Ishikawa (cell line): ENCODE results near the gene CASTOR1.

Source experiments
- CEBPB ChIP-seq: IDR thresholded peaks from 2 replicates; pipeline ENCODE4 v1.6.1; 2012
- CREB1 ChIP-seq: IDR thresholded peaks from 2 replicates; pipeline ENCODE4 v1.6.1; 2012; ENCODE audit warnings: low read depth
- EGR1 ChIP-seq: IDR thresholded peaks from 2 replicates; pipeline ENCODE4 v1.6.1; 2012
- EP300 ChIP-seq: IDR thresholded peaks from 2 replicates; pipeline ENCODE4 v1.6.1; 2012; ENCODE audit warnings: borderline replicate concordance
- FOXM1 ChIP-seq: IDR thresholded peaks from 2 replicates; pipeline ENCODE4 v1.6.1; 2012; ENCODE audit warnings: low read depth, borderline replicate concordance
- NFIC ChIP-seq: IDR thresholded peaks from 2 replicates; pipeline ENCODE4 v1.6.1; 2012
- RAD21 ChIP-seq: IDR thresholded peaks from 2 replicates; pipeline ENCODE4 v1.6.1; 2012; ENCODE audit warnings: low read depth
- REST ChIP-seq: IDR thresholded peaks from 2 replicates; pipeline ENCODE4 v1.6.1; 2012; ENCODE audit warnings: low read depth, mild to moderate bottlenecking
- TAF1 ChIP-seq: IDR thresholded peaks from 2 replicates; pipeline ENCODE4 v1.6.1; 2012; ENCODE audit warnings: low read depth, mild to moderate bottlenecking
- TCF12 ChIP-seq: IDR thresholded peaks from 2 replicates; pipeline ENCODE4 v1.6.1; 2012; ENCODE audit warnings: low read depth
- TEAD4 ChIP-seq: IDR thresholded peaks from 2 replicates; pipeline ENCODE4 v1.6.1; 2012
- USF1 ChIP-seq: IDR thresholded peaks from 2 replicates; pipeline ENCODE4 v1.6.1; 2012
- YY1 ChIP-seq: IDR thresholded peaks from 2 replicates; pipeline ENCODE4 v1.6.1; 2012; ENCODE audit warnings: low read depth
- ZBTB7A ChIP-seq: IDR thresholded peaks from 2 replicates; pipeline ENCODE4 v1.6.1; 2012; ENCODE audit warnings: low read depth
- TF ChIP-seq, protein P1 (sequence below): IDR thresholded peaks from 2 replicates; pipeline ENCODE4 v1.6.1; 2012

Gene CASTOR1

DNA sequence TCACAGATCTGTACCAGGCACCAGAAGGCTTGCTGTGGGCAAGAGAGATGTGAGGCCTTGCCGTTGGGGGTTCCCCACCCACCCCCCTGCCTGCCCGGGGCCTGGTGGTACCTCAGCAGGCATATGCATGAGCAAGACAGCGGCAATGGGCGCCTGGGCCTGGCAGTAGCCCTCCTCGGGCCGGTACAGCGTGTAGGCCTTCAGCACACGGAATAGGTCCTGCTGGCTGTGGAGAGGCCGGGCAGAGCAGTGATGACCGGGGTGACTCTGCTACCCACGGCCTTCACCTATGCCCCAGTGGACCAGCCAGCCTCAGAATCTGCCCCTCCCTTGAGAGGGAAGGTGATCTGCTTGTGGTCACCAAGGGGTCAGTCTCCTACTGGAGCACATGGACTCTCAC is 5.5 kb upstream of the CASTOR1 start:
- TF ChIP-seq NFIC (no peak), ZBTB7A (no peak), YY1 (no peak), CREB1 (no peak), REST (no peak), FOXM1 (no peak), EP300 (no peak), USF1 (no peak), TAF1 (no peak)
- TF ChIP-seq, protein P1, sequence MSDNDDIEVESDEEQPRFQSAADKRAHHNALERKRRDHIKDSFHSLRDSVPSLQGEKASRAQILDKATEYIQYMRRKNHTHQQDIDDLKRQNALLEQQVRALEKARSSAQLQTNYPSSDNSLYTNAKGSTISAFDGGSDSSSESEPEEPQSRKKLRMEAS: no peak

DNA sequence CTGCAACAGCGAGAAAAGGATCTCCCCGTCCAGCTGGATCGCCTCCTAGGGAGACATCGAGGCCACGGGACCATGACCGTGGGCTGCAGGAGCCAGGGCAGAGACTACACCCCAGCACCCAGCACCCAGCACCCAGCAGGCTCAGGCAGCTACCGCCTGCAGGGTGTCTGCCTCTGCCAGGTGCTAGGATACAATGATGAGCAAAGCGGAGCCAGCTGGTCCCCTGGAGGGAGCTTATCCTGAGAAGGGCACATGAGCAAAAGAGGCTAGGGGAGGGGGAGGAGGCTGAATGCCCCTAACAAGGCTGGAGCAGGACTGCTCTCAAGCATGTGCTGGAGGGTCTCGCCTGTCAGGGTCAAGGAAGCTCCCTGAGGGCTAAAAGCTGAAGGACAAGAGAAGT is 4.8 kb upstream of the CASTOR1 start:
- TF ChIP-seq NFIC: no peak
- TF ChIP-seq TCF12: no peak
- no peak for TF ChIP-seq YY1
- TF ChIP-seq CREB1: no peak
- no peak for TF ChIP-seq ZBTB7A
- TF ChIP-seq FOXM1: no peak
- no peak for TF ChIP-seq USF1
- no peak for TF ChIP-seq EP300

DNA sequence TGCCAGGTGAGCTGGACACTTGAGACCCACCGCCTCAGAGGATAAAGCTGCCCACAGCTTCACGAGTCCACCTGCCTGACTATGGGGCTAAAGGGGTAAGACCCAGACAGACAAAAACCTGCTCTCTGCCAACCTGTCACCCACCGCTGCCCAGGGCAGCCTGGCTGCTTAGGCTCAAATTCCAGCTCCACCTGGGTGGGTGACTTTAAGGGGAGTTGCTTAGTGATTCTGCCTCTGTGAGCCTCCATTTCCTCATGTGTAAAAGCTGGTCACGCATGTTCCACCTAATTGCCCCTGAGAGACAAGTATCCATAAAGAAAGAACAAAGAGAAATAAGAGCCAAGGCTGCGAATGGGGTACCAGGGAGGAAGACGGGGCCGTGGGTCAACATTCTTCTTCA is 3.7 kb upstream of the CASTOR1 start:
- TF ChIP-seq YY1 (no peak), ZBTB7A (no peak), EGR1 (no peak)

DNA sequence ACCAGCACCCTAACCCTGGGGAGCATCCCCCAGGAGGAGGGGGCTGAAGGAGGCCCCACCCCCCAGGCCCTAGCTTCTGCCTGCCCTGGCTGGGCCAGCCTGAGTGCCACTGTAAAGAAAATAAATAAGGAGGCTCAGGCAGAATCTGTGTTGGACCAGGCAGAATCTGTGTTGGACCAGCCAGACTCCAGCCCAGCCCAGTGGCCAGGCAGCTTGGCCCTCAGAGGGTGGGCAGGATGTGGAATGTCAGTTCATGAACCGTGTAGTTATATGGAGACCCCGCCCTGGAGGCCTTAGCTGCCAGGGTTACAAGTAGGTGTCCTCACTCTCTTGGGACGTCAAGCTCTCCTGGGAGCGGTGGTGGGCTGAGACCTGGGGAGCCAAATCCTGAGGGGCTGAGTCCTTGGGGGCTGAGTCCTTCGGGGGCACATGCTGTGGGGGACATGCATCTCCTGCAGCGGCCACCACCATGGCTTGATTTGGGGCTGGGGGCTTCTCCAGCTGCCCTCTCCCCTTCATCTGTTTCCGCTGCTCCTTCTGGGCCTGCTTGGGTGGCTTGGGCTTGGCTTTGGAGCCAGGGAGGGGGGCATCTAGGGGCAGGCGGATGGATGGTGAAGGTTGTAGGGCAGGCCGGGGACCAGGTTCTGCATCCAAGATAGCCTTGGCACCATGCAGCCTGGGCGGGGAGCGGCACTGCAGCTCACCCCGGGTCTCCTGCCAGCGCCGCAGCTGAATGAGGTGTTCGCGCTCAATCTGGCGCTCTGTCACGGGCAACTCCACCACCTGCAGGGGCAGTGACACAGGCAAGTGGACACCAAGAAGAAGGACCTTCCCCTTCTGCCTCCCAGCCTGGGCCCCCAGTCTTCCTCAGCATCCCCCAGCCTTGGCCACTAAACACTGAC is 3.0 kb upstream of the CASTOR1 start:
- no peak for TF ChIP-seq EP300
- TF ChIP-seq FOXM1: no peak
- no peak for TF ChIP-seq TEAD4
- no peak for TF ChIP-seq EGR1
- TF ChIP-seq RAD21: no peak
- TF ChIP-seq CREB1: no peak
- TF ChIP-seq USF1: no peak

DNA sequence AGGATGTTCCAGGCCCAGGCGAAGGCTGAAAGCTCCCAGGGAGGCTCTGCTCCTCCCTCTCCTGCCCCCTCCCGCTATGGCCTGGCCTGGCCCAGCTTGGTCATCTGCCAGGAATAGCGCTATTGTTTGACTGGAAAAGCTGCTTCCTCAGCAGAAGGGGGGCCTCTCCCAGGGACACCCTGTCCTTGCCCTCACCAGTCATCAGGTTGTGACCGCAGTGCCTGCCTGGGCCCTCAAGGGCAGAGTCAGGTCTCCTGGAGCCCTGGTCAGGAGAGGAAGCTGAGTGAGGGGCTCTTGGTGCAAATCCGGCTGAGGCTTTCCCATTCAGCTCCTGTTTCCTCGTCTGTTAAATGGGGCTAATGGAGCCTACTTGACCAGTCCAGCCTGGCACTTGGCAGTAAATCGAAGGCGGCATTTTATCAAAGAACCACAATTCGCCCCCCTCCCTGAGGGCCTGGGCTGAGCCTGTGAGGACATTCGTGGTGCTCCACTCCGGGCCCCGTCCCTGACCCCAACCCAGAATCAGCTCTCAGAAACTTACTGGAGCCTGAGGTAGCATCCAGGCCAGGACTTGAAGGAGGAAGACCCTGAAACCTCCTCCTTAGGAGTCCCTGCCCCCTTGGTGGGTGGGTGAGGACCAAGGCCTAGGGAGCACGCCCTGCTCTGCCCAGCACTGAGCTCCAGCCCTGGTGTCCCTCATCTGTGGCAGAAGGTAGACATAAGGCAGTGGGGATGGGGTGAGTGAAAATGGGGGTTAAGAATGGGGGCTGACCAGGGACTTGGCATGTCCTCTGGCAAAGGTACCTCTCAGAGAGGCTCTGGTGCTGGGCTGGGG is 2.0 kb upstream of the CASTOR1 start:
- no peak for TF ChIP-seq CEBPB
- 0 out of 2 replicates have a peak, but pooled peaks have one; percentile 24 for TF ChIP-seq USF1
- peak; percentile 75 for TF ChIP-seq TCF12
- TF ChIP-seq NFIC: peak; percentile 96
- TF ChIP-seq RAD21: peak; percentile 33; the same call in 1 of the 2 replicates
- TF ChIP-seq CREB1: no peak
- peak; percentile 60; the same call in 1 of the 2 replicates for TF ChIP-seq YY1
- TF ChIP-seq, protein P1: no peak
- TF ChIP-seq TEAD4: peak; percentile 56
- TF ChIP-seq EP300: 0 out of 2 replicates have a peak, but pooled peaks have one; percentile 67
- TF ChIP-seq ZBTB7A: peak; percentile 75; the same call in 1 of the 2 replicates

GRCh38 chr22:30290342-30291057 is 1.2 kb upstream of the CASTOR1 start:
- TF ChIP-seq YY1: no peak
- TF ChIP-seq, protein P1: no peak
- no peak for TF ChIP-seq EP300
- TF ChIP-seq RAD21: no peak
- TF ChIP-seq REST: no peak
- no peak for TF ChIP-seq ZBTB7A
- TF ChIP-seq TCF12: no peak
- no peak for TF ChIP-seq TEAD4
- TF ChIP-seq USF1: no peak
- TF ChIP-seq CEBPB: no peak
- no peak for TF ChIP-seq NFIC
- no peak for TF ChIP-seq CREB1
- TF ChIP-seq FOXM1: no peak
- no peak for TF ChIP-seq EGR1
- TF ChIP-seq TAF1: no peak
